CD14-positive monocyte (primary cell): Measurements from ENCODE around the gene NAT10. TPM values are rescaled to one million over a fixed set of nuclear protein-coding genes. Genes with fewer than 3 reads are reported as not detected.

Experiments used
- DNase-seq, 3 donors: peaks; one replicate each; pipeline ENCODE4 v3.0.0-alpha.2; 2011 to 2022
- H2AFZ ChIP-seq: 2 replicates; pipeline ENCODE4 v1.6.0; 2012; ENCODE audit warnings: mild to moderate bottlenecking, low read depth, low read length, inconsistent platforms; ENCODE audit not compliant: insufficient read depth, poor library complexity, severe bottlenecking
- H3K27ac ChIP-seq, 2 donors: 1 replicate in 1 of 2; 2 replicates in 1 of 2; pipeline ENCODE4 v1.5.1; 2012 to 2013; ENCODE audit warnings: low read length in 2 of 2, control low read depth in 1 of 2, inconsistent platforms in 1 of 2, low read depth in 1 of 2, mild to moderate bottlenecking in 1 of 2
- H3K27me3 ChIP-seq, 2 donors: one replicate each; pipeline versions ENCODE4 v1.6.0 to v1.6.1; 2011 to 2013; ENCODE audit warnings: low read length in 2 of 2; ENCODE audit not compliant: control insufficient read depth in 2 of 2, insufficient read depth in 2 of 2
- H3K36me3 ChIP-seq, 2 donors: replicated peaks in 1 of 2; 1 replicate in 1 of 2; 2 replicates in 1 of 2; pipeline versions ENCODE4 v1.5.1 to v1.6.1; 2012 to 2013; ENCODE audit warnings: low read length in 2 of 2, control low read depth in 1 of 2, inconsistent platforms in 1 of 2, mild to moderate bottlenecking in 1 of 2; ENCODE audit not compliant: insufficient read depth in 2 of 2, control insufficient read depth in 1 of 2
- H3K4me1 ChIP-seq, 2 donors: 1 replicate in 1 of 2; 2 replicates in 1 of 2; pipeline versions ENCODE4 v1.5.1 to v1.6.1; 2012 to 2013; ENCODE audit warnings: low read length in 2 of 2, control low read depth in 1 of 2, inconsistent platforms in 1 of 2, mild to moderate bottlenecking in 1 of 2, moderate library complexity in 1 of 2; ENCODE audit not compliant: insufficient read depth in 2 of 2, control insufficient read depth in 1 of 2
- H3K4me2 ChIP-seq: replicated peaks from 2 replicates; pipeline ENCODE3; 2012; ENCODE audit warnings: low read length, moderate library complexity, mild to moderate bottlenecking; ENCODE audit not compliant: poor library complexity, severe bottlenecking; ENCODE audit errors: extremely low read depth
- H3K4me3 ChIP-seq, 3 experiments: fragments of 200-600 bp in 1 of 3; sonication (generic) in 1 of 3; replicated peaks in 1 of 3; 1 replicate in 2 of 3; 2 replicates in 1 of 3; pipeline ENCODE4 v1.5.1; 2011 to 2013; ENCODE audit warnings: low read length in 3 of 3, mild to moderate bottlenecking in 3 of 3, control low read depth in 2 of 3, low read depth in 2 of 3, inconsistent platforms in 1 of 3, moderate library complexity in 1 of 3
- H3K79me2 ChIP-seq: 2 replicates; pipeline ENCODE4 v1.6.0; 2012; ENCODE audit warnings: mild to moderate bottlenecking, control low read depth, inconsistent platforms, low read length, moderate library complexity; ENCODE audit not compliant: insufficient read depth
- H3K9ac ChIP-seq: 2 replicates; pipeline ENCODE4 v1.6.0; 2017; ENCODE audit warnings: low read length, mild to moderate bottlenecking; ENCODE audit not compliant: insufficient read depth, poor library complexity, severe bottlenecking
- H3K9me3 ChIP-seq, 2 donors: replicated peaks in 1 of 2; 1 replicate in 1 of 2; 2 replicates in 1 of 2; pipeline versions ENCODE4 v1.5.1 to v1.6.1; 2012 to 2013; ENCODE audit warnings: low read length in 2 of 2, control low read depth in 1 of 2; ENCODE audit not compliant: control insufficient read depth in 1 of 2, insufficient read depth in 1 of 2
- H4K20me1 ChIP-seq: 2 replicates; pipeline ENCODE4 v1.6.0; 2012; ENCODE audit warnings: mild to moderate bottlenecking, low read length, control low read depth, moderate library complexity; ENCODE audit not compliant: insufficient read depth
- H3K27ac Mint-ChIP-seq, 7 donors: one replicate each; pipeline ENCODE4 v1.8.0; 2020; ENCODE audit warnings: mild to moderate bottlenecking in 7 of 7, mixed read lengths in 7 of 7, moderate library complexity in 6 of 7, inconsistent platforms in 2 of 7
- H3K27me3 Mint-ChIP-seq, 3 donors: one replicate each; pipeline ENCODE4 v1.8.0; 2021 to 2022; ENCODE audit warnings: low read depth in 3 of 3, mild to moderate bottlenecking in 3 of 3, mixed read lengths in 3 of 3, moderate library complexity in 3 of 3, inconsistent platforms in 1 of 3
- H3K36me3 Mint-ChIP-seq, 2 donors: one replicate each; pipeline ENCODE4 v1.8.0; 2020; ENCODE audit warnings: mixed read lengths in 2 of 2, inconsistent platforms in 1 of 2, mild to moderate bottlenecking in 1 of 2
- H3K4me1 Mint-ChIP-seq: one replicate; pipeline ENCODE4 v1.8.0; 2020; ENCODE audit warnings: mild to moderate bottlenecking, mixed read lengths
- H3K4me3 Mint-ChIP-seq, 2 donors: one replicate each; pipeline ENCODE4 v1.8.0; 2020; ENCODE audit warnings: mild to moderate bottlenecking in 2 of 2, mixed read lengths in 2 of 2, moderate library complexity in 1 of 2
- H3K9me3 Mint-ChIP-seq, 7 donors: one replicate each; pipeline ENCODE4 v1.8.0; 2020 to 2022; ENCODE audit warnings: mixed read lengths in 7 of 7, mild to moderate bottlenecking in 6 of 7, moderate library complexity in 6 of 7, inconsistent platforms in 2 of 7
- CTCF ChIP-seq: fragments of 200-600 bp; IDR thresholded peaks from one replicate; pipeline ENCODE4 v1.8.0; 2022; ENCODE audit warnings: antibody characterized with exemption, mild to moderate bottlenecking
- WGBS: methylation state at CpG from one replicate; pipeline ENCODE4 v1.1.5; 2013; ENCODE audit warnings: missing lambda C conversion rate; ENCODE audit not compliant: insufficient coverage; 5-methylcytosine and 5-hydroxymethylcytosine counted together
- intact Hi-C, 2 donors: fragments of 100-400 bp; cut with micrococcal nuclease; formaldehyde crosslinking; loops; one replicate each; pipeline versions ENCODE4 v1.15.0 to v1.15.1; 2023
- polyA plus RNA-seq, 3 donors: library from polyadenylated mRNA; depleted of rRNA in 1 of 3; unstranded in 2 of 3; stranded (reverse) in 1 of 3; fragments of 300-500 nt in 2 of 3; fragments of >200 nt in 1 of 3; fragmentation: Illumina TruSeq in 2 of 3; gene quantifications; 1 replicate in 2 of 3; 2 replicates in 1 of 3; pipeline ENCODE4 v1.2.3, GENCODE V29; 2012 to 2021

NAT10 gene
- polyA plus RNA-seq, 3 donors = 10.1 to 13.3 (median 13.1) TPM

- H3K9me3 ChIP-seq = no peaks in the 10 kb centered on the region
- Mint-ChIP-seq H3K4me1 (no peaks in the 10 kb centered on the region), H3K9me3 (no peaks in the 10 kb centered on the region), H3K27ac (peak overlapping the region in 3 of 7 donors; percentile 5 to 80 (median 59)), H3K36me3 (peaks cover 63 to 80% of the 10 kb centered on the region in 2 donors), H3K4me3 (no peak overlapping the region), H3K27me3 (no peaks in the 10 kb centered on the region)
- no peak for TF ChIP-seq CTCF
- H3K79me2 ChIP-seq = peaks cover 83% of the 10 kb centered on the region
- H3K27me3 ChIP-seq = no peaks in the 10 kb centered on the region
- H3K4me1 ChIP-seq = no peaks in the 10 kb centered on the region
- intact Hi-C loops = no loop called here
- no peak overlapping the region for H2AFZ ChIP-seq
- 92% methylated on average over 2 of the region's 4 CpGs for WGBS
- H3K4me3 ChIP-seq = no peak overlapping the region
- H3K27ac ChIP-seq = no peak overlapping the region
- H3K9ac ChIP-seq = no peak overlapping the region
- no peak for DNase-seq
- peaks cover 83% of the 10 kb centered on the region for H4K20me1 ChIP-seq
- H3K4me2 ChIP-seq = no peak overlapping the region
- H3K36me3 ChIP-seq = peaks cover 86 to 96% of the 10 kb centered on the region in 2 donors
Measured at GRCh38 chr11:34074391-34074790, 31.0 kb upstream of the NAT10 start.

- no peak for TF ChIP-seq CTCF
- H3K27ac Mint-ChIP-seq = peak overlapping the region in 1 of 7 donors; percentile 69
- peaks cover 93 to 100% of the 10 kb centered on the region in 2 donors for H3K36me3 ChIP-seq
- no peaks in the 10 kb centered on the region for H3K4me1 Mint-ChIP-seq
- no peaks in the 10 kb centered on the region for H3K27me3 Mint-ChIP-seq
- intact Hi-C loops = no loop called here
- peaks cover 78% of the 10 kb centered on the region for H4K20me1 ChIP-seq
- peaks cover 76% of the 10 kb centered on the region for H3K79me2 ChIP-seq
- H3K27me3 ChIP-seq = no peaks in the 10 kb centered on the region
- no peak overlapping the region for H3K4me3 ChIP-seq
- no peaks in the 10 kb centered on the region for H3K4me1 ChIP-seq
- H3K4me2 ChIP-seq = no peak overlapping the region
- no peak overlapping the region for H3K9ac ChIP-seq
- H3K4me3 Mint-ChIP-seq = no peak overlapping the region
- H3K36me3 Mint-ChIP-seq = peaks cover 71 to 86% of the 10 kb centered on the region in 2 donors
- no peak overlapping the region for H2AFZ ChIP-seq
- H3K27ac ChIP-seq = no peak overlapping the region
- no peaks in the 10 kb centered on the region for H3K9me3 Mint-ChIP-seq
- no peaks in the 10 kb centered on the region for H3K9me3 ChIP-seq
- no CpG with 5 or more reads among the region's 2 CpGs for WGBS
- DNase-seq = no peak
Measured at GRCh38 chr11:34075178-34075820, 30.1 kb upstream of the NAT10 start.
